SHP77 treated with DMSO at 0.1 percent for 48 hours (cell line): ENCODE results near the gene NPPB.

Experiments
- DNase-seq: peaks from one replicate; lab custom pipeline; 2025; lab: John Stamatoyannopoulos, UW

The NPPB gene

GRCh38 chr1:11833497-11833896 is 25.2 kb downstream of the NPPB start:
- no peak for DNase-seq

GRCh38 chr1:11831945-11832725 is 26.6 kb downstream of the NPPB start:
- DNase-seq = peak; percentile 10

GRCh38 chr1:11828511-11828910 is 30.2 kb downstream of the NPPB start:
- DNase-seq = no peak

- DNase-seq = no peak
These were observed 31.8 kb downstream of the NPPB start for GRCh38 chr1:11826946-11827345.

GRCh38 chr1:11825131-11825530 is 33.6 kb downstream of the NPPB start:
- no peak for DNase-seq

- no peak for DNase-seq
These were observed 35.2 kb downstream of the NPPB start for GRCh38 chr1:11823366-11824137.

GRCh38 chr1:11822091-11822490 is 36.7 kb downstream of the NPPB start:
- no peak for DNase-seq

GRCh38 chr1:11817192-11817591 is 41.6 kb downstream of the NPPB start:
- no peak for DNase-seq

- DNase-seq = no peak
These were observed 45.7 kb downstream of the NPPB start for GRCh38 chr1:11813021-11813420.
